Measurements from ENCODE around the gene LRRN2.

- TF ChIP-seq EZH2phosphoT487 (IDR thresholded peaks at IDR 0.05; ENCODE audit: borderline replicate concordance, low read length) (no peak), CTCF (conservative IDR thresholded peaks at IDR 0.05; ENCODE audit: low read depth, low read length) (no peak)
Observed at GRCh38 chr1:204602111-204602579, 83.4 kb downstream of the LRRN2 start.
